AG09309 (cell line): ENCODE results near the gene KRTAP10-4.
"Not testable (repeated sequence)": the region's sequence is repeated elsewhere in the genome, so short reads cannot be mapped to it uniquely, and the experiment has no call there.

Experiments
- DNase-seq: peaks from one replicate; pipeline ENCODE4 v3.0.0-alpha.2; 2010; ENCODE audit warnings: low read depth
- H3K4me3 ChIP-seq: 2 replicates; pipeline ENCODE4 v1.5.1; 2011; ENCODE audit warnings: mild to moderate bottlenecking, low read depth, low read length, moderate library complexity; ENCODE audit not compliant: control insufficient read depth
- CTCF ChIP-seq: IDR thresholded peaks from 2 replicates; pipeline ENCODE4 v1.5.1; 2011; ENCODE audit warnings: mild to moderate bottlenecking, low read depth, low read length, inconsistent platforms; ENCODE audit not compliant: insufficient read depth, control insufficient read depth; ENCODE audit errors: missing control alignments

Gene KRTAP10-4

GRCh38 chr21:44599264-44600029 lies 25.9 kb downstream of the KRTAP10-4 start:
- DNase-seq: no peak
- no peak overlapping the region for H3K4me3 ChIP-seq
- no peak for TF ChIP-seq CTCF

GRCh38 chr21:44600118-44600978 lies 26.8 kb downstream of the KRTAP10-4 start, which contains the start of gene KRTAP10-7:
TSS of gene KRTAP10-7 (plus strand) at chr21:44600597. CDS start at chr21:44600622, 25 bp downstream.
- not testable (repeated sequence) for DNase-seq, H3K4me3 ChIP-seq

- H3K4me3 ChIP-seq, DNase-seq: not testable (repeated sequence)
Measured at GRCh38 chr21:44601091-44601490, 27.6 kb downstream of the KRTAP10-4 start.

GRCh38 chr21:44601596-44602462 lies 28.3 kb downstream of the KRTAP10-4 start:
- no peak for TF ChIP-seq CTCF
- no peak overlapping the region for H3K4me3 ChIP-seq
- no peak for DNase-seq

GRCh38 chr21:44602463-44602850 lies 28.9 kb downstream of the KRTAP10-4 start:
- no peak for TF ChIP-seq CTCF
- H3K4me3 ChIP-seq: no peak overlapping the region
- DNase-seq: no peak

- no peak overlapping the region for H3K4me3 ChIP-seq
- TF ChIP-seq CTCF: no peak
- no peak for DNase-seq
Measured at GRCh38 chr21:44603109-44603875, 29.8 kb downstream of the KRTAP10-4 start.

- TF ChIP-seq CTCF: no peak
- no peak overlapping the region for H3K4me3 ChIP-seq
- DNase-seq: no peak
Measured at GRCh38 chr21:44603911-44604310, 30.4 kb downstream of the KRTAP10-4 start.
